ENCODE measurements around the gene DMBT1.

DNA sequence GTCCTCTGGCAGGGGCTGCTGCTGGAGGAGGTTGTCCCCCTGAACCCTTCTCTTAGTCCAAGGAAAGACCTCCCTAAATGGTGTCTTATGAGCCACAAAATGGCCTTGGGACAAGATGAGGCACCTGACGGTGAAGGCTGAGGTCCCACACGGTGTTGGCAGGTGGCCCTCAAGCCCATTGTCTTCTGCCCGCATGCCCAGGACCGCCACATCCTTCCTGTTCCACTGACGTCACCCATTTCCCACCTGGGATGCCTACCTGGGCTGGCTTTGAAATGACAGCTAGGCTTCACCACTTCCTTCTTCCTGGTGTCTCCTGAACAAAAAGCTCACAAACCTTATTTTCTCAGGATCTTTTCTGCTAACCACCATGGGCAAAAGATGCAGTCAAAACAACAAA, 2.1 kb upstream of the DMBT1 start:
- TF ChIP-seq CTCF (IDR thresholded peaks at IDR 0.05) (no peak), POLR2A (IDR thresholded peaks at IDR 0.05) (no peak)
